D721Med (cell line): ENCODE data around the gene SBF2.

Source experiments
- DNase-seq: peaks from one replicate; pipeline ENCODE4 v3.0.0; 2011; ENCODE audit warnings: low spot score; ENCODE audit not compliant: insufficient read length
- FAIRE-seq: peaks from 2 replicates; lab custom pipeline; 2011; peaks lifted over from hg19 to GRCh38; lab: Jason Lieb, UNC
- CTCF ChIP-seq: IDR thresholded peaks from 2 replicates; pipeline ENCODE4 v1.5.1; 2012; ENCODE audit warnings: mild to moderate bottlenecking, control low read depth; ENCODE audit not compliant: insufficient read depth; ENCODE audit errors: missing control alignments

Gene SBF2

GRCh38 chr11:10303558-10304363 is 9.7 kb upstream of the SBF2 start:
- no peak for FAIRE-seq

GRCh38 chr11:10302744-10303557 is 8.9 kb upstream of the SBF2 start:
- DNase-seq = no peak
- no peak for FAIRE-seq

More at GRCh38 chr11:10303558-10304363, 9.7 kb upstream of the SBF2 start:
- no peak for TF ChIP-seq CTCF
- no peak for DNase-seq

GRCh38 chr11:10302359-10302743 is 8.3 kb upstream of the SBF2 start:
- no peak for DNase-seq
- no peak for TF ChIP-seq CTCF
- FAIRE-seq = no peak

More at GRCh38 chr11:10302744-10303557, 8.9 kb upstream of the SBF2 start:
- TF ChIP-seq CTCF = no peak

- no peak for TF ChIP-seq CTCF
- DNase-seq (no peak), FAIRE-seq (no peak)
Observed at GRCh38 chr11:10301656-10302358, 7.8 kb upstream of the SBF2 start.

- FAIRE-seq (no peak), DNase-seq (no peak)
- no peak for TF ChIP-seq CTCF
Observed at GRCh38 chr11:10298342-10298741, 4.3 kb upstream of the SBF2 start.

GRCh38 chr11:10295064-10295901 is 1.3 kb upstream of the SBF2 start:
- TF ChIP-seq CTCF = no peak
- DNase-seq = no peak
- FAIRE-seq = no peak
